ENCODE data around the gene VEGFA. TPM values are rescaled to one million over a fixed set of nuclear protein-coding genes. Genes with fewer than 3 reads are reported as not detected.

The VEGFA gene
- total RNA-seq, 2 donors from 2014 or later: 102 to 132 TPM

GRCh38 chr6:43780941-43781928 lies 11.2 kb downstream of the VEGFA start:
- no peaks in the 10 kb centered on the region for H3K27me3 ChIP-seq
- H3K36me3 ChIP-seq: peaks cover 83% of the 10 kb centered on the region
- TF ChIP-seq CTCF (IDR thresholded peaks at IDR 0.05): no peak
- H3K4me1 ChIP-seq: peaks cover 0 to 53% of the 10 kb centered on the region in 2 donors
- H3K27ac ChIP-seq: peak overlapping the region; percentile 98
- H3K9me3 ChIP-seq: no peaks in the 10 kb centered on the region
- no peak overlapping the region for H3K4me3 ChIP-seq
- DNase-seq (ENCODE audit: low spot score): no peak

- Histone ChIP-seq H3K9me3 (no peaks in the 10 kb centered on the region), H3K27ac (peak overlapping the region in 1 of 2 donors; percentile 98), H3K27me3 (no peaks in the 10 kb centered on the region), H3K36me3 (peaks cover 83% of the 10 kb centered on the region), H3K4me1 (peaks cover 0 to 45% of the 10 kb centered on the region in 2 donors), H3K4me3 (no peak overlapping the region)
- TF ChIP-seq CTCF (IDR thresholded peaks at IDR 0.05): no peak
- DNase-seq (ENCODE audit: low spot score): no peak
Observed at GRCh38 chr6:43781941-43782704, 12.1 kb downstream of the VEGFA start.

- Histone ChIP-seq H3K4me1 (peaks cover 0 to 38% of the 10 kb centered on the region in 2 donors), H3K27me3 (no peaks in the 10 kb centered on the region), H3K36me3 (peaks cover 75% of the 10 kb centered on the region), H3K27ac (peak overlapping the region in 1 of 2 donors; percentile 98), H3K9me3 (no peaks in the 10 kb centered on the region), H3K4me3 (no peak overlapping the region)
- no peak for DNase-seq (ENCODE audit: low spot score)
- no peak for TF ChIP-seq CTCF (IDR thresholded peaks at IDR 0.05)
Observed at GRCh38 chr6:43782764-43783513, 12.9 kb downstream of the VEGFA start.

GRCh38 chr6:43784049-43784855 lies 14.2 kb downstream of the VEGFA start:
- Histone ChIP-seq H3K36me3 (peaks cover 62% of the 10 kb centered on the region), H3K27me3 (no peaks in the 10 kb centered on the region), H3K4me1 (peaks cover 0 to 26% of the 10 kb centered on the region in 2 donors), H3K9me3 (no peaks in the 10 kb centered on the region), H3K4me3 (no peak overlapping the region), H3K27ac (peak overlapping the region in 1 of 2 donors; percentile 98)
- TF ChIP-seq CTCF (IDR thresholded peaks at IDR 0.05): no peak
- DNase-seq (ENCODE audit: low spot score): no peak

Data from right atrium auricular region (tissue), 2 donors.